OCI-LY3 (cell line): ENCODE measurements around the gene B4GALT2.

Experiments used
- H2AFZ ChIP-seq: fragments of 200-600, 300-600 bp; shearing (Covaris generic); 2 replicates; pipeline ENCODE4 v1.6.0; 2014; ENCODE audit warnings: antibody characterized with exemption, low read depth, low read length
- H3K27ac ChIP-seq: fragments of 200-600, 300-600 bp; sonication (generic); 2 replicates; pipeline ENCODE4 v1.5.1; 2014; ENCODE audit warnings: mild to moderate bottlenecking, low read length, moderate library complexity, mixed read lengths
- H3K27me3 ChIP-seq: fragments of 200-600, 300-600 bp; sonication (generic); 2 replicates; pipeline ENCODE4 v1.6.1; 2014; ENCODE audit warnings: low read depth, low read length, mixed read lengths
- H3K36me3 ChIP-seq: fragments of 200-600, 300-600 bp; sonication (generic); replicated peaks from 2 replicates; pipeline ENCODE3; 2014; ENCODE audit warnings: low read depth, low read length, mixed read lengths
- H3K4me1 ChIP-seq: fragments of 300-600, 200-600 bp; sonication (generic); 2 replicates; pipeline ENCODE4 v1.6.1; 2014; ENCODE audit warnings: low read length, mixed read lengths
- H3K4me2 ChIP-seq: fragments of 200-600, 300-600 bp; sonication (generic); 2 replicates; pipeline ENCODE4 v1.6.1; 2014; ENCODE audit warnings: low read length, mixed read lengths
- H3K4me3 ChIP-seq: fragments of 300-600, 200-600 bp; sonication (generic); 2 replicates; pipeline ENCODE4 v1.5.1; 2014; ENCODE audit warnings: antibody characterized with exemption, mild to moderate bottlenecking, low read length, moderate library complexity
- H3K79me2 ChIP-seq: fragments of 300-600, 200-600 bp; shearing (Covaris generic); 2 replicates; pipeline ENCODE4 v1.6.1; 2014; ENCODE audit warnings: mild to moderate bottlenecking, low read length, mixed read lengths
- H3K9ac ChIP-seq: fragments of 300-600, 200-600 bp; shearing (Covaris generic); 2 replicates; pipeline ENCODE4 v1.6.0; 2014; ENCODE audit warnings: mild to moderate bottlenecking, low read length, moderate library complexity
- H3K9me3 ChIP-seq: fragments of 200-600, 300-600 bp; shearing (Covaris generic); 2 replicates; pipeline ENCODE4 v1.6.1; 2014; ENCODE audit warnings: low read length, mixed read lengths; ENCODE audit not compliant: insufficient read depth
- H4K20me1 ChIP-seq: fragments of 200-600, 300-600 bp; sonication (generic); 2 replicates; pipeline ENCODE4 v1.6.1; 2016; ENCODE audit warnings: low read length, mixed read lengths; ENCODE audit not compliant: insufficient read depth
- EZH2phosphoT487 ChIP-seq: fragments of 200-600 bp; shearing (Covaris generic); IDR thresholded peaks from 2 replicates; pipeline ENCODE4 v1.6.1; 2018; ENCODE audit warnings: antibody characterized with exemption, mixed run types, low read depth
- TF ChIP-seq, protein P1 (sequence below): fragments of 200-600, 300-600 bp; sonication (generic); IDR thresholded peaks from 2 replicates; pipeline ENCODE4 v1.5.1; 2014; ENCODE audit warnings: antibody characterized with exemption, low read length, low read depth

B4GALT2 gene

GRCh38 chr1:44037154-44037553 is 58.1 kb downstream of the B4GALT2 start:
- H3K36me3 ChIP-seq = no peaks in the 10 kb centered on the region
- H3K27ac ChIP-seq = no peak overlapping the region
- no peaks in the 10 kb centered on the region for H3K27me3 ChIP-seq
- H3K9ac ChIP-seq = no peak overlapping the region
- no peaks in the 10 kb centered on the region for H4K20me1 ChIP-seq
- no peak for TF ChIP-seq EZH2phosphoT487
- TF ChIP-seq, protein P1, sequence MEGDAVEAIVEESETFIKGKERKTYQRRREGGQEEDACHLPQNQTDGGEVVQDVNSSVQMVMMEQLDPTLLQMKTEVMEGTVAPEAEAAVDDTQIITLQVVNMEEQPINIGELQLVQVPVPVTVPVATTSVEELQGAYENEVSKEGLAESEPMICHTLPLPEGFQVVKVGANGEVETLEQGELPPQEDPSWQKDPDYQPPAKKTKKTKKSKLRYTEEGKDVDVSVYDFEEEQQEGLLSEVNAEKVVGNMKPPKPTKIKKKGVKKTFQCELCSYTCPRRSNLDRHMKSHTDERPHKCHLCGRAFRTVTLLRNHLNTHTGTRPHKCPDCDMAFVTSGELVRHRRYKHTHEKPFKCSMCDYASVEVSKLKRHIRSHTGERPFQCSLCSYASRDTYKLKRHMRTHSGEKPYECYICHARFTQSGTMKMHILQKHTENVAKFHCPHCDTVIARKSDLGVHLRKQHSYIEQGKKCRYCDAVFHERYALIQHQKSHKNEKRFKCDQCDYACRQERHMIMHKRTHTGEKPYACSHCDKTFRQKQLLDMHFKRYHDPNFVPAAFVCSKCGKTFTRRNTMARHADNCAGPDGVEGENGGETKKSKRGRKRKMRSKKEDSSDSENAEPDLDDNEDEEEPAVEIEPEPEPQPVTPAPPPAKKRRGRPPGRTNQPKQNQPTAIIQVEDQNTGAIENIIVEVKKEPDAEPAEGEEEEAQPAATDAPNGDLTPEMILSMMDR = no peak
- no peak overlapping the region for H2AFZ ChIP-seq
- H3K4me3 ChIP-seq = no peak overlapping the region
- no peaks in the 10 kb centered on the region for H3K9me3 ChIP-seq
- no peaks in the 10 kb centered on the region for H3K79me2 ChIP-seq
- H3K4me1 ChIP-seq = peaks cover 21% of the 10 kb centered on the region
- peak overlapping the region; percentile 31; the same call in 1 of the 2 replicates for H3K4me2 ChIP-seq

DNA sequence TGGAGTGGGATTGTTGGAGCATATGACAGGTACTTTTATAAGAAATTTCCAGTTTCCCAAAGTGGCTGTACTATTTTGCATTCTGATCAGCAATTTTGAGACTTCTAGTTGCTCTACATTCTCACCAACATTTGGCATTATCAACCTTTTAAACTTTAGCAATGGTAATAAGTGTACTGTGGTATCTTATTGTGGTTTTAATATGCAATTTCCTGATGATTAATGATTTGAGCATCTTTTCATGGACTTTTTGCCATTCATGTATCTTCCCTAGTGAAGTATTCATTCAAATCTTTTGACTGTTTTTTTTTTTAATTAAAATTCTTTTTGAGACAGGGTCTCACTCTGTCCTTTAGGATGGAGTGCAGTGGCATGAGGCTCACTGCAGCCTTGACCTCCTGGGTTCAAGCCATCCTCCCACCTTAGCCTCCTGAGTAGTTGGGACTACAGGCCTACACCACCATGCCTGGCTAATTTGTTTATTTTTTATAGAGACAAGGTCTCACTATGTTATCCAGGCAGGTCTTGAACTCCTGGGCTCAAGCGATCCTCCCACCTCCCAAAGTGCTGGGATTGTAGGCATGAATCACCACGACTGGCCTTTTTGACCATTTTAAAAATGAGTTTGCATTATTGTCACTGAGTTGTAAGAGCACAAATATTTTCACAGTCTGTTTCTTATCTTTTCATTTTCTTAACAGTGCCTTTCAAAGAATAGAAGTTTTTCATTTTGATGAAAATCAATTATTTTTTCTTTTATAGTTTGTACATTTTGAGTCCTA is 60.1 kb downstream of the B4GALT2 start:
- Histone ChIP-seq H3K9me3 (no peaks in the 10 kb centered on the region), H3K27ac (no peak overlapping the region), H4K20me1 (no peaks in the 10 kb centered on the region), H2AFZ (no peak overlapping the region), H3K4me2 (no peak overlapping the region), H3K9ac (no peak overlapping the region), H3K27me3 (no peaks in the 10 kb centered on the region), H3K4me1 (peaks cover 21% of the 10 kb centered on the region), H3K4me3 (no peak overlapping the region), H3K36me3 (no peaks in the 10 kb centered on the region), H3K79me2 (no peaks in the 10 kb centered on the region)
- TF ChIP-seq, protein P1 = no peak
- TF ChIP-seq EZH2phosphoT487 = no peak

- Histone ChIP-seq H2AFZ (no peak overlapping the region), H4K20me1 (no peaks in the 10 kb centered on the region), H3K27me3 (no peaks in the 10 kb centered on the region), H3K4me2 (peak overlapping the region; percentile 48), H3K27ac (no peak overlapping the region), H3K79me2 (no peaks in the 10 kb centered on the region), H3K9ac (no peak overlapping the region), H3K36me3 (no peaks in the 10 kb centered on the region), H3K9me3 (no peaks in the 10 kb centered on the region), H3K4me3 (peak overlapping the region; percentile 3; the same call in 1 of the 2 replicates), H3K4me1 (peaks cover 21% of the 10 kb centered on the region)
- no peak for TF ChIP-seq EZH2phosphoT487
- TF ChIP-seq, protein P1 = no peak
Measured at GRCh38 chr1:44040418-44040817, 61.4 kb downstream of the B4GALT2 start.
